ENCODE data around the gene OTOGL.
"Not testable (repeated sequence)": the region's sequence is repeated elsewhere in the genome, so short reads cannot be mapped to it uniquely, and the experiment has no call there.

Gene OTOGL

DNA sequence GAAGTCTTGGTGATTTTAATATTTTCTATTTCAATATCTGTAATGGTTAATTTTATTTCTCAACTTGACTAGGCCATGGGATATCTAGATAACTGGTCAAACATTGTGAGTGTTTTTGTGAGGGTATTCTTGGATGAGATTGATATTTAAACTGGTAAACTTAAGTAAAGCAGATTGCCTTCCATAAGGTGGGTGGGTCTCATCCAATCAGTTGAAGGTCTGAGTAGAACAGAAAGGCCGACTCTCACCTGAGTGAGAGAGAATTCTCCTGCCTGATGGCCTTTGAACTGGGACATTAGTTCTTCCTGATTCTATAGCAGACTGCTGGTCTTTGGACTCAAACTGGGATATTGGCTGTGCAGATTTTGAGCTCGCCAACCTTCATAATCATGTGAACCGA, 36.3 kb downstream of the OTOGL start:
- no peak for DNase-seq (ENCODE audit: low spot score)

DNA sequence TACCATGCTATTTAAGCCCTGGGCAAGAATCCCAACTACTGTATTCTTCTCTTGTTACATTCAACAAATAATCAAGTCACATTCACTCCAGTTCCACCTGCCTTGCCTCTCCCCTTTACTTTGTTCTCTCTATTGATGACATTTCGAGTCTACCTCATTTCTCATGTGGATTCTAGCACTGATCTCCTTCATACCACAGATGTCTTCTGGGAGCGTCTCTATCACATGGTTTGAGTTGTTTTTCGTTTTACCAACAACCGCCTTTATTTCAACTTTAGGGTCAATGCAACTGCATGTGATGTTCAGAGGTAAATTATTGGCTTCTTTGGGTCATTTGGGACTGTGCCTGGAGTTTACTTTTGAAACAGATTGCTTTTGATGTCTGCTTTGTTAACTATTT, 40.7 kb downstream of the OTOGL start:
- no peak for DNase-seq (ENCODE audit: low spot score)

DNA sequence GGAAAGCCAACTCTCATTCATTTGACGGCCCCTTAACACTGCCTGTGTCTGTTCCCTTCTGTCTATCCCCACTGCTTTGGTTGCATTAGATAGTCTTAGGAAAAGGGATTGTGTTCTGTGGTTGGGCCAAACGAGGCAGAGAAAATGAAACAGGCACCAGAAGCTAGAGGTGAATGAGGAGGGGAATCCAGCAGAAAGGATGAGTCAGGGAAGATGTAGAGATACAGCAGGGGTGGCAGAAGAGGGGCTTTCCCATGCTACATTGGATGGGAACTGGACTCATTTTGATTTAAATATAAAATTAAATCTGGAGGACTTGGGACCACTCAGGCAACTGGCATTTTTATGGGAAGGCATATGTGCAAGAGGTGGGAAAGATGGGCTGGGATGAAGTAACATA, 43.3 kb downstream of the OTOGL start:
- no peak for DNase-seq (ENCODE audit: low spot score)

DNA sequence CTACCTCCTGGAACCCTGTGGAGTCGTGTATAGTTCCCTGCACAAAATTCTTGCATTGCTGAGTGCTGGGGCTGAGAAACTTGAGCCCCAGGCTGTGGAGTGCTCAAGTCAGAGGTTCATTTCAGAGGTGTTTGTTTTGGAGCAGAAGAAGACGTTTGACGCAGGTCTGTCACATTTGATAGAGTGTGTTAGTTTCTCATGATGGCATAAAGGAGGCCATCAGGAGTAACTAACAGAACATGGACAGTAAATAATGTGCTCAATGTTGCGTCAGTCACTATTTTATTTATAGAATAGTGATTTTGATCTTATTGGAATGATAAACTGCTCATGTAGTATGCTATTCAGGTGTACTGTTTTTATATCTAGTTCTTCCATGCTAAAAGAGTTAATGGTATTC, 44.2 kb downstream of the OTOGL start:
- DNase-seq (ENCODE audit: low spot score) = no peak

DNA sequence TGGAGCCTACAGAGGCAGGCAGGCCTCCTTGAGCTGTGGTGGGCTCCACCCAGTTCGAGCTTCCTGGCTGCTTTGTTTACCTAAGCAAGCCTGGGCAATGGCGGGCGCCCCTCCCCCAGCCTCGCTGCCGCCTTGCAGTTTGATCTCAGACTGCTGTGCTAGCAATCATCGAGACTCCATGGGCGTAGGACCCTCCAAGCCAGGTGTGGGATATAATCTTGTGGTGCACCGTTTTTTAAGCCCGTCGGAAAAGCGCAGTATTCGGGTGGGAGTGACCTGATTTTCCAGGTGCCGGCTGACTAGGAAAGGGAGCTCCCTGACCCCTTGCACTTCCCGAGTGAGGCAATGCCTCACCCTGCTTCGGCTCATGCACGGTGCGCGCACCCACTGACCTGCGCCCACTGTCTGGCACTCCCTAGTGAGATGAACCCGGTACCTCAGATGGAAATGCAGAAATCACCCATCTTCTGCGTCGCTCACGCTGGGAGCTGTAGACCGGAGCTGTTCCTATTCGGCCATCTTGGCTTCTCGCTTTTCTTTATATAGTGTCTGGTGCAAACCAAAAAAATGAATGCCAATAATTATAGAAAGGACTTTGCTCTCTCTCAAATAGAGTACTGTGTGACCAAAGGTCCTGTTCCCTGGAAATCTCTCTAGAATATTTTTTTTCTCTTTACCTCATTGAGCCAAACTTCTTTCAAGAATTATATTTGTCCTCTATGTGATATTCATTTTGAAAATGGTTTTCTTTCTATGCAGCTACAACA, 50.4 kb downstream of the OTOGL start:
- DNase-seq (ENCODE audit: low spot score) = not testable (repeated sequence)

- DNase-seq (ENCODE audit: low spot score) = no peak
These were observed 51.8 kb downstream of the OTOGL start for GRCh38 chr12:80151131-80151530.

GRCh38 chr12:80154261-80154660, 54.9 kb downstream of the OTOGL start:
- no peak for DNase-seq (ENCODE audit: low spot score)

- no peak for DNase-seq (ENCODE audit: low spot score)
These were observed 57.0 kb downstream of the OTOGL start for GRCh38 chr12:80156306-80156705.

DNA sequence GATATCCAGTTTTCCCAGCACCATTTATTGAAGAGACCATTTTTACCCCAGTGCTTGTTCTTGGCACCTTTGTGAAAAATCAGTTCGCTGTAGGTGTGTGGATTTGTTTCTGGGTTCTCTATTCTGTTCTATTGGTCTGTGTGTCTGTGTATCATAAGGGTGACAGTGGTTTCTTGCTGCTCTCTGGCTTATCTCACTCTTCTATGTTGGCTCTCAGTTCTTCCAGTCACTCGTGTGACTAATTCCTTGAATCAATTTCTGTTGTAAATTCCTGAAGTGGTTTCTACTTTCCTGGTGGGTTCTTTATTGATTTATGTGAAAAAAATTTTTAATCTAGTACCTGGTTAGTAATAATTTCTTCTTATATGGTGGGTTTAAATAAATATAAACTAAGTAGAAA, 58.3 kb downstream of the OTOGL start:
- no peak for DNase-seq (ENCODE audit: low spot score)

GRCh38 chr12:80161612-80162011, 62.3 kb downstream of the OTOGL start:
- no peak for DNase-seq (ENCODE audit: low spot score)

- no peak for DNase-seq (ENCODE audit: low spot score)
These were observed 62.8 kb downstream of the OTOGL start for GRCh38 chr12:80162177-80162576.

GRCh38 chr12:80165746-80166145, 66.4 kb downstream of the OTOGL start:
- DNase-seq (ENCODE audit: low spot score) = no peak

DNA sequence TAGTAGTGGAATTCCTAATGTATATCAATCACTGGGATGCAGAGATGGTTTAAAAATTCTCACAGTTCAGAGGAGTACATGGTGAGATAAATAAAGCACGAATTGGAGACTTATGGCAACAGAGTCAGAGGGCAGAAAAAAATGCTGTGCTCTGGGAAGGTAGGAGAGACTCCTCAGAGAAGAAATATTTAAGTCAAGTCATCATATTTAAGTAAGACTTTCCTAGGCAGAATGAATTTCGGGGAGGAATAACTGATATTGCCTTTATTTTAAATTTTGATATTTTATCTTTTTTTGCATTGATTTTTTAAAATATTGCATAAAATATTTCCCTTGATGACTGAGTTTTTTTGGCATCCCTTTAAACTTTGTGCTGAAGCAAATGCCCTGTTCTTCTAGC, 67.4 kb downstream of the OTOGL start:
- DNase-seq (ENCODE audit: low spot score) = no peak

DNA sequence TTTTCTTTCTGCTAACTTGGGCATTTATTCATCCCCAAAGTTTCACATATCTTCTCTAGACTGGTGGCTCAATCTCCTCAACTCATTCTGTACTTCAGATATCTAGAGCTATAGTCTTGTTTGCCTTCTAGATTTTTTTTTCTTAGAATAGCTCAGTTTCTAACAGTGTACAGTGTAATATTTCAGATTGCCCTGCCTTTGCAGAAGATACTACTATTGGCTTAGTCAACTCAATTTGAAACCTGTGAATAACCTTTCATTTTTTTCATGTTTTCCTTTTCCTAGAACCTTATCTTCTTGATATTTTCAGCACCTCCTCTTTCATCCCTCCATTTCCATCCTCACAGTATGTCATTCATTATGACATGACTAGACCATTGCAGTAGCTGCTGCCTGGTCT, 69.6 kb downstream of the OTOGL start:
- DNase-seq (ENCODE audit: low spot score) = no peak

DNA sequence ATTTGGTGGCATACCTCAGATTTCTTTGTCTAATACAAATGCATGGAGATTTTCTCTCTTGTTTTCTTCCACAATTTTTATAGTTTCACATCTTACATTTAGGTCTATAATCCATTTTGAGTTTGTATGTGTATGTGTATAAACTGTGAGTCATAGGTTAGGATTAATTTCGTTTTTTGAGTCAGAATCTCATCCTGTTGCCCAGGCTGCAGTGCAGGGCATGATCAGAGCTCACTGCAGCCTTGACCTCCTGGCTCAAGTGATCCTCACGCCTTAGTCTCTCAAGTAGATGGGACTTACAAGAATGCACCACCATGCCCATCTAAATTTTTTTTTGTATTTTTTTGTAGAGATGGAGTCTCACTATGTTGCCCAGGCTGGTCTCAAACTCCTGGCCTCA, 71.6 kb downstream of the OTOGL start:
- DNase-seq (ENCODE audit: low spot score) = no peak

DNA sequence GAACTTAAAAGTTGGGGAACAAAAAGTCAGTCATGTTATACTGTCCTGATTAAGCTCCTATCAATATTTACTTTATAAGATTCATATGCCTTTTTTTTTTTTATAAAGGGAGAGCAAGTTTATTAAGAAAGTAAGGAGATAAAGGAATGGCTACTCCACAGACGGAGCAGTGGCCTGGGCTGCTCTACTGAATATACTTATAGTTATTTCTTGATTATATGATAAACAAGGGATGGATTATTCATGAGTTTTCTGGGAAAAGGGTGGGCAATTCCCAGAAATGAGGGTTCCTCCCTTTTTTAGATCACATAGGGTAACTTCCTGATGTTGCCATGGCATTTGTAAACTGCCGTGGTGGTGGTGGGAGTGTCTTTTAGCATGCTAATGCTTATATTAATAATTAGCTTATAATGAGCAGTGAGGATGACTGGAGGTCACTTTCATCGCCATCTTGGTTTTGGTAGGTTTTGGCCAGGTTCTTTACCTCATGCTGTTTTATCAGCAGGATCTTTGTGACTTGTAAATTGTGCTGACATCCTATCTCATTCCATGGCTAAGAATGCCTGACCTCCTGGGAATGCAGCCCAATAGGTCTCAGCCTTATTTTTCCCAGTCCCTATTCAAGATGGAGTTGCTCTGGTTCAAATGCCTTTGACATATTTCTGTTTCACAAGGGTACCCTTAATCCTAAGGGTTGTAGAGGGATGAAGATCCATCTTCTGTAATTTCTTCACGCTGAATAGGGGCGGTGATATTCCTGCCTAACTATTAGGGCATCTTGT, 73.9 kb downstream of the OTOGL start:
- DNase-seq (ENCODE audit: low spot score) = no peak

DNA sequence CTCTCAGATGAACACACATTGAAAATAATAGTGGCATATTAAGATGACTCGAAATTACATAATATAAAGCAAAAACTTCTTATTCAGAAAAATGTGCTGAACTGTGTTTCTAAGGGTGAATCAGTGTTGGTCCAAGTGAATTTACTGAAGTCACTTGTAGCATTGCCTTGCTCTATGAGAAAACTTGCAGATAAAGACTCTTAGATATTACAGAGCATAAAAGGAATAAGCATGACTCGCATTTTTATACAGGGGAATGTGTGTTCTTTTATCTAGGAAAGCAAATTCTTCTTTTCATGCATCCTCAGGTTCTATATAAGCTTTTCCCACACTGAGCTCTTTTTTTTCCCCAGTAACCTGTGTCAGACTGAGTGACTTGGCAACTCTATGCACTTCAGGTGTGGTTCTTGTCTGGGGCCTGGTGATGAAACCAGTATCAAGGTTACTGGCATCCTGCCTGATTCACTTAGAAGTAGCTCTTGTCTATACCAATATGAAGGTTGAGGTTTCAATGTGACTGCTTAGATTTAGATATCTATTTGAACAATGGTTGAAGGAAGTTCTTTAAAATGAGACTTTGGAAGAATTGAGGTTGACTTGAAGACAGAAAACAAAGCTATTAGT, 76.1 kb downstream of the OTOGL start:
- no peak for DNase-seq (ENCODE audit: low spot score)

DNA sequence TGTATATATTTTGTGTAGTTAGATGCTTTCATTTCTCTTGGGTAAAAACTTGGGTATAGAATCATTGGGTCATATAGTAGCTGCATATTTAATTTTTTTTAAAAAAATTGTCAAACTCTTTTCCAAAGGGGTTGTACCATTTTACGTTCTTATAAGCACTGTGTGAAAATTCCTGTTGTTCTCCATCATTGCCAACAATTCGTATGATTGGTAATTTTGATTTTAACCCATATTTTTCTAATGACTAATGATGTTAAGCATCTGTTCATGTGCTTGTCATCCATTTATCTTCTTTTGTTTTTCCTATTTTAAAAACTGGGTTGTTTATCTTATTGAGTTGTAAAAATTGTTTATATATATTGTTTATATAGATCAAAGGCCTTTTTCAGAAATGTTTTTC, 77.4 kb downstream of the OTOGL start:
- DNase-seq (ENCODE audit: low spot score) = no peak

DNA sequence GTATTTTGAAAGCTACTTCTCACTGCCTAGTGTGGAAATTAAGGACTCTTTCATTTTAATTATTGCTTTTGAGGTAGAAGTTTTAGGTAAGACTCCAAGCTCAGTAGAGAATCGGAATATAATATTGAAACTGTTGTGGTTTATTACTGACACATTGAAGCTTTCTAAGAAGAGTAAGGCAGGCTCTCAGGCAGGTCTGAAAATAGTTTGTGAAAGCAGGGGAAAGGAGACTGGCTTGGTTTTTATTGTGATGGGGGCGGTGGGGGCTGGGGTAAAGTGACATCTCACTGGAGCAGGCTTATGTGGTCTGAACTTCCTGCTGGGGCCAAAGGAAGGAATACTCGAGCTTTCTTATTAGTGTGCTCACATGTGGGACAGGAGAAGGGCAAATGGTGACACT, 79.5 kb downstream of the OTOGL start:
- no peak for DNase-seq (ENCODE audit: low spot score)

- DNase-seq (ENCODE audit: low spot score) = no peak
These were observed 84.6 kb downstream of the OTOGL start for GRCh38 chr12:80183939-80184338.

- no peak for DNase-seq (ENCODE audit: low spot score)
These were observed 85.6 kb downstream of the OTOGL start for GRCh38 chr12:80184926-80185325.

DNA sequence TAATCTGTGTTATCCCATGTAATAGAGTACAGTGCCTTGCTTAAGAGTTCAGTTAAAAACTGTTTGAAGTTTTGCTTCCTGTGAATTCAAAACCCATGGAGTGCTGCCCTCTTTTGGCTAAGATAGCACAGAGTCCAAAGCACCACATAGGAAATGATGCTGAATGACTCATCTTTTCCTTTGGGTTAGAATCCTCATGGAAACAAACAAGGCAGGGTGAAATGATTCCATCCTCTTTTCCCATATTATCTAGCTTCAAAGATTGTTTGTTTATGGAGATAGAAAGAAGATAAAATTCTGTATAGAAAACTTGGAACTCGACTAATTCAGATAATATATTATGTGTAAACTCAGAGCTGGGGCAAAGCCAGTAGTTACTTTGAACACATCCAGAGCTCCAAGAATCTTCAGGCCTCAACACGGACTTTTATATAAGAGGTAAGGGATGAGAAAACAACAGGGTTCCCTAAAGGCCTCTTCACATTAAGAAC, 87.4 kb downstream of the OTOGL start:
- peak; percentile 34 for DNase-seq (ENCODE audit: low spot score)

- DNase-seq (ENCODE audit: low spot score) = no peak
These were observed 88.3 kb downstream of the OTOGL start for GRCh38 chr12:80187660-80188090.
